Keratinocyte (primary cell): ENCODE data around the gene ABCC8. TPM values are rescaled to one million over a fixed set of nuclear protein-coding genes. Genes with fewer than 3 reads are reported as not detected.

Experiments
- DNase-seq: peaks from one replicate; pipeline ENCODE4 v3.0.0-alpha.2; 2011; ENCODE audit warnings: low read depth, missing footprints, low spot score
- FAIRE-seq: peaks from 2 replicates; lab custom pipeline; 2011; peaks lifted over from hg19 to GRCh38; lab: Jason Lieb, UNC
- H2AFZ ChIP-seq: 2 replicates; pipeline ENCODE4 v1.6.0; 2012; ENCODE audit warnings: low read length, control low read depth, inconsistent platforms; ENCODE audit not compliant: control insufficient read depth
- H3K27ac ChIP-seq: 2 replicates; pipeline ENCODE4 v1.5.1; 2011; ENCODE audit warnings: low read length; ENCODE audit not compliant: control insufficient read depth, insufficient read depth
- H3K27me3 ChIP-seq: 3 replicates; pipeline ENCODE4 v1.6.0; 2011; ENCODE audit warnings: low read length; ENCODE audit not compliant: control insufficient read depth, insufficient read depth; ENCODE audit errors: extremely low read depth
- H3K36me3 ChIP-seq, 2 experiments: 2 replicates in 1 of 2; 3 replicates in 1 of 2; pipeline ENCODE4 v1.5.1; 2011; ENCODE audit warnings: low read length in 2 of 2, mild to moderate bottlenecking in 1 of 2; ENCODE audit not compliant: control insufficient read depth in 2 of 2, insufficient read depth in 2 of 2; ENCODE audit errors: extremely low read depth in 1 of 2
- H3K4me1 ChIP-seq: 3 replicates; pipeline ENCODE4 v1.5.1; 2011; ENCODE audit warnings: low read length; ENCODE audit not compliant: control insufficient read depth, insufficient read depth; ENCODE audit errors: extremely low read depth
- H3K4me2 ChIP-seq: 3 replicates; pipeline ENCODE4 v1.6.0; 2011; ENCODE audit warnings: low read depth, low read length; ENCODE audit not compliant: control insufficient read depth, insufficient read depth; ENCODE audit errors: extremely low read depth
- H3K4me3 ChIP-seq, 3 experiments: fragments of 200-600 bp in 1 of 3; sonication (generic) in 1 of 3; 2 replicates in 2 of 3; 3 replicates in 1 of 3; pipeline ENCODE4 v1.5.1; 2011 to 2016; ENCODE audit warnings: low read length in 3 of 3, mild to moderate bottlenecking in 3 of 3, control low read depth in 2 of 3, inconsistent platforms in 1 of 3, low read depth in 1 of 3, mixed read lengths in 1 of 3, mixed run types in 1 of 3, moderate library complexity in 1 of 3; ENCODE audit not compliant: control insufficient read depth in 2 of 3, insufficient read depth in 2 of 3; ENCODE audit errors: extremely low read depth in 1 of 3
- H3K79me2 ChIP-seq: 2 replicates; pipeline ENCODE4 v1.6.0; 2012; ENCODE audit warnings: low read length; ENCODE audit not compliant: control insufficient read depth, insufficient read depth
- H3K9ac ChIP-seq: 3 replicates; pipeline ENCODE4 v1.6.0; 2011; ENCODE audit warnings: low read length; ENCODE audit not compliant: control insufficient read depth, insufficient read depth; ENCODE audit errors: extremely low read depth
- H3K9me1 ChIP-seq: 3 replicates; pipeline ENCODE4 v1.6.0; 2011; ENCODE audit warnings: low read length; ENCODE audit not compliant: control insufficient read depth, insufficient read depth; ENCODE audit errors: extremely low read depth
- H3K9me3 ChIP-seq: 2 replicates; pipeline ENCODE4 v1.5.1; 2012; ENCODE audit warnings: low read depth, low read length; ENCODE audit not compliant: control insufficient read depth
- H4K20me1 ChIP-seq: 3 replicates; pipeline ENCODE4 v1.6.0; 2011; ENCODE audit warnings: low read length; ENCODE audit not compliant: control insufficient read depth, insufficient read depth; ENCODE audit errors: extremely low read depth
- EZH2 ChIP-seq: IDR thresholded peaks from one replicate; pipeline ENCODE4 v1.6.1; 2012; ENCODE audit warnings: inconsistent platforms, mild to moderate bottlenecking, low read length, moderate library complexity
- dilution Hi-C: fragments of 300-500 bp; cut with MboI; formaldehyde crosslinking; loops from one replicate; pipeline ENCODE4 v1.7.0; 2020; ENCODE audit warnings: low sequenced_read_pairs; ENCODE audit not compliant: extremely low pct_ligation_motif_present
- polyA plus RNA-seq, 5 experiments: library from polyadenylated mRNA; depleted of rRNA in 3 of 5; stranded (reverse) in 3 of 5; stranded (forward) in 1 of 5; unstranded in 1 of 5; fragments of >200 nt; gene quantifications; 1 replicate in 1 of 5; 2 replicates in 3 of 5; 3 replicates in 1 of 5; pipeline versions ENCODE4 v1.2.1 to v1.2.3, GENCODE V29; 2011 to 2012; ENCODE audit warnings: missing spikeins in 2 of 5, low read depth in 1 of 5, low replicate concordance in 1 of 5
- TF ChIP-seq, protein P1 (sequence below), 3 experiments: IDR thresholded peaks in 1 of 3; conservative IDR thresholded peaks in 1 of 3; optimal IDR thresholded peaks in 1 of 3; 2 replicates in 2 of 3; 3 replicates in 1 of 3; pipeline versions ENCODE3 to v1.5.1; 2011; ENCODE audit warnings: low read length in 3 of 3, mild to moderate bottlenecking in 3 of 3, moderate library complexity in 2 of 3, control low read depth in 1 of 3, inconsistent platforms in 1 of 3; ENCODE audit not compliant: insufficient read depth in 2 of 3; ENCODE audit errors: extremely low read depth in 1 of 3

ABCC8 gene
- polyA plus RNA-seq, 1 donor (not counting 4 experiments of a cell fraction or from before 2014, with no cell fraction given): not detected

DNA sequence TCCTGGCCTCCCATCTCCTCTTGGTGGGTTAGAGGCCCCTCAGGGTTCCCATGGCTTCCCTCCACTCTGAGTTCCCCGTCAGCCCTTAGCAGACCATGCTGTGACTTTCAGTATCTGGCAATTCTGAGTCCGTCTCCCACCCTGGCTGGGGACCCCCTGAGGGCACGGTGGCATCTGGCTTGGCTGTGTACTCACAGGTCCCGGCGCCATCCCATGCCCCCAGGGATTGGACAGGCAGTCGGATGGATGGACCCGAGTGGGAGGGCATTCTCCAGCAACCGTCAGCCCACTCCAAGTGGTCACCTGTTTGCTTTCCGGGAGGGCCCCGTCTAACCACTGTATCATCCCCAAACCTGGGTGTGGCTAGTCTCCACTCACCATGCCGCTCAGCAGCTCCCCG lies 24.0 kb upstream of the ABCC8 start:
- DNase-seq: no peak
- Histone ChIP-seq H2AFZ (no peak overlapping the region), H3K9me1 (no peaks in the 10 kb centered on the region), H3K27ac (no peak overlapping the region), H3K4me3 (no peak overlapping the region), H3K36me3 (no peaks in the 10 kb centered on the region), H3K27me3 (peaks cover 19% of the 10 kb centered on the region), H3K4me1 (no peaks in the 10 kb centered on the region), H4K20me1 (no peaks in the 10 kb centered on the region), H3K4me2 (no peak overlapping the region), H3K9ac (no peak overlapping the region), H3K79me2 (no peaks in the 10 kb centered on the region), H3K9me3 (no peaks in the 10 kb centered on the region)
- no peak for TF ChIP-seq EZH2
- TF ChIP-seq, protein P1, sequence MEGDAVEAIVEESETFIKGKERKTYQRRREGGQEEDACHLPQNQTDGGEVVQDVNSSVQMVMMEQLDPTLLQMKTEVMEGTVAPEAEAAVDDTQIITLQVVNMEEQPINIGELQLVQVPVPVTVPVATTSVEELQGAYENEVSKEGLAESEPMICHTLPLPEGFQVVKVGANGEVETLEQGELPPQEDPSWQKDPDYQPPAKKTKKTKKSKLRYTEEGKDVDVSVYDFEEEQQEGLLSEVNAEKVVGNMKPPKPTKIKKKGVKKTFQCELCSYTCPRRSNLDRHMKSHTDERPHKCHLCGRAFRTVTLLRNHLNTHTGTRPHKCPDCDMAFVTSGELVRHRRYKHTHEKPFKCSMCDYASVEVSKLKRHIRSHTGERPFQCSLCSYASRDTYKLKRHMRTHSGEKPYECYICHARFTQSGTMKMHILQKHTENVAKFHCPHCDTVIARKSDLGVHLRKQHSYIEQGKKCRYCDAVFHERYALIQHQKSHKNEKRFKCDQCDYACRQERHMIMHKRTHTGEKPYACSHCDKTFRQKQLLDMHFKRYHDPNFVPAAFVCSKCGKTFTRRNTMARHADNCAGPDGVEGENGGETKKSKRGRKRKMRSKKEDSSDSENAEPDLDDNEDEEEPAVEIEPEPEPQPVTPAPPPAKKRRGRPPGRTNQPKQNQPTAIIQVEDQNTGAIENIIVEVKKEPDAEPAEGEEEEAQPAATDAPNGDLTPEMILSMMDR (optimal IDR thresholded peaks at IDR 0.05 in 1 of 3, IDR thresholded peaks at IDR 0.05 in 1 of 3, conservative IDR thresholded peaks at IDR 0.05 in 1 of 3; ENCODE audit: extremely low read depth in 1 of 3, insufficient read depth in 2 of 3, low read length in 3 of 3): no peak
- no peak for FAIRE-seq
- dilution Hi-C loops: no loop called here

DNA sequence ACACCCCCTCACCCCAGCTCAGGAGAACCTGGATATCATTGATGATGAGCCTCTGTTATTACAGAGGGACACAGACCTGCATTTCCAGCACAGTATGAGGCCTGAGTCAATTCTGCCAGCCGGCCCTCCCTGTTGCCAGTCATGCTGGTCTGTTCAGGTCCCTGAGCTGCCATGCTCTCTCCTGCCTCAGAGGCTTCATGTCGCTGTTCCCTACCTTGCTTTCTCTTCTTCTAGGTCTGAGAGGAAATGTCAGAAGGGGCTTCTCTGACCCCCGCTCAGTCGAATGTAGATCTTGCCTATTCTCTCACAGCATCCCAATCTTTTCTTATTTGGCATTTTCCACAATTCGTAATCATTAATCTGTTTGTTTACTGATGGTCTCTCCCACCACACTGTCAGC lies 21.8 kb upstream of the ABCC8 start:
- dilution Hi-C loops: no loop called here
- H3K36me3 ChIP-seq: no peaks in the 10 kb centered on the region
- H3K4me2 ChIP-seq: no peak overlapping the region
- H4K20me1 ChIP-seq: no peaks in the 10 kb centered on the region
- H3K9ac ChIP-seq: no peak overlapping the region
- no peaks in the 10 kb centered on the region for H3K79me2 ChIP-seq
- no peaks in the 10 kb centered on the region for H3K4me1 ChIP-seq
- no peaks in the 10 kb centered on the region for H3K9me1 ChIP-seq
- H3K4me3 ChIP-seq: no peak overlapping the region
- no peak for DNase-seq
- H3K9me3 ChIP-seq: no peaks in the 10 kb centered on the region
- TF ChIP-seq, protein P1 (optimal IDR thresholded peaks at IDR 0.05 in 1 of 3, IDR thresholded peaks at IDR 0.05 in 1 of 3, conservative IDR thresholded peaks at IDR 0.05 in 1 of 3; ENCODE audit: extremely low read depth in 1 of 3, insufficient read depth in 2 of 3, low read length in 3 of 3): peak in 1 of 3 experiments; percentile 14
- no peak for TF ChIP-seq EZH2
- H3K27me3 ChIP-seq: peaks cover 19% of the 10 kb centered on the region
- no peak overlapping the region for H3K27ac ChIP-seq
- H2AFZ ChIP-seq: no peak overlapping the region
- FAIRE-seq: no peak
